GM12892 (cell line): ENCODE data around the gene ANKRD53.

Experiments used
- POLR2A ChIP-seq: IDR thresholded peaks from 2 replicates; pipeline ENCODE4 v1.6.1; 2011; ENCODE audit warnings: low read depth, low read length, control low read depth
- POLR2AphosphoS5 ChIP-seq: IDR thresholded peaks from 2 replicates; pipeline ENCODE4 v1.6.1; 2011; ENCODE audit warnings: low read depth, low read length, control low read depth
- TAF1 ChIP-seq: IDR thresholded peaks from 2 replicates; pipeline ENCODE4 v1.6.1; 2011; ENCODE audit warnings: low read depth, mild to moderate bottlenecking, control low read depth, low read length, borderline replicate concordance

GRCh38 chr2:70939001-70939838 lies 39.2 kb upstream of the ANKRD53 start:
- no peak for TF ChIP-seq TAF1
- no peak for TF ChIP-seq POLR2AphosphoS5
- no peak for TF ChIP-seq POLR2A
